Peyer's patch (tissue), 4 donors: ENCODE results near the gene POGZ. TPM values are rescaled to one million over a fixed set of nuclear protein-coding genes. Genes with fewer than 3 reads are reported as not detected.
"Not testable (repeated sequence)": the region's sequence is repeated elsewhere in the genome, so short reads cannot be mapped to it uniquely, and the experiment has no call there.

Experiments used
- DNase-seq, 3 donors: peaks; one replicate each; pipeline ENCODE4 v3.0.0-alpha.2; 2017 to 2019
- H3K27ac ChIP-seq, 4 donors: fragments of 200-600 bp; sonication (generic); one replicate each; pipeline ENCODE4 v1.5.1; 2016 to 2019
- H3K27me3 ChIP-seq, 2 donors: fragments of 200-600 bp; sonication (generic); one replicate each; pipeline ENCODE4 v1.5.1; 2019
- H3K36me3 ChIP-seq, 3 donors: fragments of 200-600 bp; sonication (generic); one replicate each; pipeline ENCODE4 v1.5.1; 2016 to 2019
- H3K4me1 ChIP-seq, 4 donors: fragments of 200-600 bp; sonication (generic); one replicate each; pipeline ENCODE4 v1.5.1; 2016 to 2019
- H3K4me3 ChIP-seq, 4 donors: fragments of 200-600 bp; sonication (generic); 1 replicate in 3 of 4; 2 replicates in 1 of 4; pipeline ENCODE4 v1.5.1; 2016 to 2019; ENCODE audit warnings: mild to moderate bottlenecking in 1 of 4
- H3K9me3 ChIP-seq, 4 donors: fragments of 200-600 bp; sonication (generic); one replicate each; pipeline ENCODE4 v1.5.1; 2016 to 2019; ENCODE audit warnings: mild to moderate bottlenecking in 1 of 4
- CTCF ChIP-seq, 6 experiments: fragments of 450-650 bp in 4 of 6; fragments of 200-600 bp in 2 of 6; sonication (generic) in 1 of 6; IDR thresholded peaks; one replicate each; pipeline ENCODE4 v1.5.1; 2017 to 2019; ENCODE audit warnings: antibody characterized with exemption in 6 of 6, mild to moderate bottlenecking in 3 of 6, moderate library complexity in 1 of 6
- POLR2A ChIP-seq, 2 donors: fragments of 450-650 bp; IDR thresholded peaks; one replicate each; pipeline ENCODE4 v1.5.1; 2017; ENCODE audit warnings: antibody characterized with exemption in 2 of 2, mild to moderate bottlenecking in 2 of 2, moderate library complexity in 2 of 2
- total RNA-seq, 4 donors: library from RNA; depleted of rRNA; stranded (reverse); fragments of >200 nt; gene quantifications; one replicate each; pipeline ENCODE4 v1.1.0, GENCODE V29; 2016

The POGZ gene
- total RNA-seq, 4 donors from 2014 or later: 49.5 to 91.3 (median 52.6) TPM

- Histone ChIP-seq H3K4me3 (no peak overlapping the region), H3K27me3 (no peaks in the 10 kb centered on the region), H3K36me3 (no peaks in the 10 kb centered on the region), H3K27ac (no peak overlapping the region), H3K4me1 (peaks cover 0 to 13% (median 2%) of the 10 kb centered on the region in 4 donors), H3K9me3 (no peaks in the 10 kb centered on the region)
- no peak for DNase-seq
- TF ChIP-seq CTCF (IDR thresholded peaks at IDR 0.05): no peak
- TF ChIP-seq POLR2A (IDR thresholded peaks at IDR 0.05): no peak
These were observed 4.1 kb downstream of the POGZ start for GRCh38 chr1:151455231-151455630.

- H3K4me1 ChIP-seq: peaks cover 0 to 15% (median 2%) of the 10 kb centered on the region in 4 donors
- TF ChIP-seq POLR2A (IDR thresholded peaks at IDR 0.05): no peak
- TF ChIP-seq CTCF (IDR thresholded peaks at IDR 0.05): no peak
- no peaks in the 10 kb centered on the region for H3K27me3 ChIP-seq
- no peak for DNase-seq
- H3K9me3 ChIP-seq: no peaks in the 10 kb centered on the region
- no peak overlapping the region for H3K4me3 ChIP-seq
- H3K27ac ChIP-seq: no peak overlapping the region
- no peaks in the 10 kb centered on the region for H3K36me3 ChIP-seq
These were observed 11.6 kb downstream of the POGZ start for GRCh38 chr1:151447696-151448095.

GRCh38 chr1:151444783-151445177 is 14.5 kb downstream of the POGZ start:
- peaks cover 0 to 15% (median 2%) of the 10 kb centered on the region in 4 donors for H3K4me1 ChIP-seq

GRCh38 chr1:151443846-151444782 is 15.2 kb downstream of the POGZ start:
- Histone ChIP-seq H3K4me1 (peaks cover 0 to 15% (median 2%) of the 10 kb centered on the region in 4 donors), H3K27me3 (no peaks in the 10 kb centered on the region), H3K27ac (no peak overlapping the region), H3K9me3 (no peaks in the 10 kb centered on the region), H3K36me3 (peaks cover 0 to 9% (median 0%) of the 10 kb centered on the region in 3 donors), H3K4me3 (no peak overlapping the region)
- peak in 2 of 3 donors; percentile 40 to 88 for DNase-seq
- TF ChIP-seq POLR2A (IDR thresholded peaks at IDR 0.05) (no peak), CTCF (IDR thresholded peaks at IDR 0.05) (peak; percentile 45 to 91 (median 78))

More at GRCh38 chr1:151444783-151445177, 14.5 kb downstream of the POGZ start:
- TF ChIP-seq CTCF (IDR thresholded peaks at IDR 0.05) (no peak), POLR2A (IDR thresholded peaks at IDR 0.05) (no peak)
- Histone ChIP-seq H3K36me3 (peaks cover 0 to 9% (median 0%) of the 10 kb centered on the region in 3 donors), H3K27me3 (no peaks in the 10 kb centered on the region), H3K9me3 (no peaks in the 10 kb centered on the region), H3K27ac (no peak overlapping the region), H3K4me3 (no peak overlapping the region)
- DNase-seq: no peak

GRCh38 chr1:151437396-151437795 is 21.9 kb downstream of the POGZ start:
- H3K27me3 ChIP-seq, H3K27ac ChIP-seq, H3K4me3 ChIP-seq, DNase-seq, H3K4me1 ChIP-seq, H3K36me3 ChIP-seq, H3K9me3 ChIP-seq: not testable (repeated sequence)

- no peaks in the 10 kb centered on the region for H3K4me1 ChIP-seq
- H3K36me3 ChIP-seq: peaks cover 0 to 9% (median 0%) of the 10 kb centered on the region in 3 donors
- H3K27ac ChIP-seq: no peak overlapping the region
- TF ChIP-seq CTCF (IDR thresholded peaks at IDR 0.05): no peak
- no peak for TF ChIP-seq POLR2A (IDR thresholded peaks at IDR 0.05)
- no peaks in the 10 kb centered on the region for H3K27me3 ChIP-seq
- H3K4me3 ChIP-seq: no peak overlapping the region
- no peaks in the 10 kb centered on the region for H3K9me3 ChIP-seq
- DNase-seq: no peak
These were observed 22.3 kb downstream of the POGZ start for GRCh38 chr1:151436985-151437384.
